GM10266 (cell line): ENCODE measurements around the gene DCDC2C.

Experiments used
- DNase-seq: peaks from one replicate; pipeline ENCODE4 v3.0.0; 2012; ENCODE audit errors: extremely low spot score
- TF ChIP-seq, protein P1 (sequence below): IDR thresholded peaks from 2 replicates; pipeline ENCODE4 v1.5.1; 2012; ENCODE audit warnings: mild to moderate bottlenecking, low read depth; ENCODE audit not compliant: control insufficient read depth, insufficient read depth; ENCODE audit errors: missing control alignments

The DCDC2C gene

DNA sequence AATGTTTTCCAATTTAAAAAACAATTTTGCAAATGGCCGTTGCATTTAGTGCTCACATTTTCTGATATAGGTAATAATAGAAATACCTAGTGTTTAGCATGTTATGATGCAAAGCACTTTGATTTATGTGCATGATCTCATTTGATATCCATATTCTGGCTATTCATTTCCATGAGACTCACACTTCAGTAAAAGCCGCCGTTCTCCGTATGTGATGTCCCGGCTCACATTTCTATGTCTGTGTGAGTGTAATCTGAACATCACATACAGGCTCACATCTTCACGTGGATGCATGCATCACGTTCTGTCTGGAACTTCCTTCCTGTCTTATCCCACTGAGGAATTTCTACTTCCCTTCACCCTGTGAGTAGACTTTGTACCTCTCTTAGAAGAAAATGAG, 45.8 kb downstream of the DCDC2C start:
- TF ChIP-seq, protein P1, sequence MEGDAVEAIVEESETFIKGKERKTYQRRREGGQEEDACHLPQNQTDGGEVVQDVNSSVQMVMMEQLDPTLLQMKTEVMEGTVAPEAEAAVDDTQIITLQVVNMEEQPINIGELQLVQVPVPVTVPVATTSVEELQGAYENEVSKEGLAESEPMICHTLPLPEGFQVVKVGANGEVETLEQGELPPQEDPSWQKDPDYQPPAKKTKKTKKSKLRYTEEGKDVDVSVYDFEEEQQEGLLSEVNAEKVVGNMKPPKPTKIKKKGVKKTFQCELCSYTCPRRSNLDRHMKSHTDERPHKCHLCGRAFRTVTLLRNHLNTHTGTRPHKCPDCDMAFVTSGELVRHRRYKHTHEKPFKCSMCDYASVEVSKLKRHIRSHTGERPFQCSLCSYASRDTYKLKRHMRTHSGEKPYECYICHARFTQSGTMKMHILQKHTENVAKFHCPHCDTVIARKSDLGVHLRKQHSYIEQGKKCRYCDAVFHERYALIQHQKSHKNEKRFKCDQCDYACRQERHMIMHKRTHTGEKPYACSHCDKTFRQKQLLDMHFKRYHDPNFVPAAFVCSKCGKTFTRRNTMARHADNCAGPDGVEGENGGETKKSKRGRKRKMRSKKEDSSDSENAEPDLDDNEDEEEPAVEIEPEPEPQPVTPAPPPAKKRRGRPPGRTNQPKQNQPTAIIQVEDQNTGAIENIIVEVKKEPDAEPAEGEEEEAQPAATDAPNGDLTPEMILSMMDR: no peak
- DNase-seq: no peak

DNA sequence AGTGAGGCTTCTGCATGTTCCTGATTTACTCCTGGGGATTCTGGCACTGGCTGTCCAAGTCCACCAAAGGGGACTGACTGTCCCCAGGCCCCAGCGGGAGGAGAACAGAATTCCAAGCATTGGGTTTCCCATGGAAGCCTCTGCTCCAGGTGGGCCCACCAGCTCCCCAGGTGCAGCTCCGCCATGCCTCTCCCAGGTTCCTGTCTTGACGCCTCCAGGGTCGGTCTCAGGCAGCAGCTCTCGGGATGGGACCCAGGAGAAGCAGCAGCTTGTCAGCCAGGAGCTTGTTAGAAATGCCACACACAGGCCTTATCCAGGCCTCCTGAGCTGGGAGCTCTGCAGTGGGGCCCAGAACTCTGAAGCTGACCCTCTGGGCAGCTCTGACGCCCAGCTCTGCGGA, 47.9 kb downstream of the DCDC2C start:
- DNase-seq: no peak
- TF ChIP-seq, protein P1: no peak

DNA sequence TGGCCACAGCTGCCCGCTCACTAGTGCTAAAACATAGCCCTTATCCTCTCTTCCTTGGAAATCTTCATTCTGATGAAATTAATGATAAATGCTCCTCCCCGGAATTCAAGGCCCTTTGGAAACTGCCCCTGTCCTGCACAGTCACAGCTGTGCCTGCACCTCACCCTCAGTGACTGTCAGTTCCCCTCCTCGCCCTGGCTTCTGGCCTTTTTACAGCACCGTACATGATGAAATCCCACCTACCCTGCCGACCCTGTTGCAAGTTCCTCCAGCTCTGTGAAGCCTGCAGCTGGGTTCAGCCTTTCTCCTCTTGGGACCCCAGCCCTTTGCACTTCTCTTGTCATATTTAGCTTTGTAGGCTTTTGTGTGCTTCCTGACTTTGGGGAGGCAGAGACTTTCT, 48.4 kb downstream of the DCDC2C start:
- TF ChIP-seq, protein P1: no peak
- DNase-seq: no peak

DNA sequence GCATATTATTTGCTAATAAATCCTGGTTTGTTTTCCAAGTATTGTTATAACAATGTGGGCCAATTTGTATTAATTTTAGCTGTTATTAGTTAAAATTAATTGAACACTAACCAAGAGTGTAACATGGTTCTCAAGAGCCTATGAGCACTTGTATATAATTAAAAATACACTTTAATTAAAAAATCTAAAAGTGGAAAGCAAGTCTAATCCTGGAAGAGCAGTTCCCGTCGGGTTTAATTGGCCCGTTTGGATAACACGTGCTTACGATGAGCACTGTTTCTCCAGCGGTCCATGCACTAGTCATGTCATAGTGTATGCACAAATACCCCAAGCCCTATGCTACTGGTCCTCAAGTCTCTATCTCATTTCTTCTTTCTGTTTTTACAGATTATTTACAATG, 49.0 kb downstream of the DCDC2C start:
- TF ChIP-seq, protein P1: no peak
- DNase-seq: no peak

DNA sequence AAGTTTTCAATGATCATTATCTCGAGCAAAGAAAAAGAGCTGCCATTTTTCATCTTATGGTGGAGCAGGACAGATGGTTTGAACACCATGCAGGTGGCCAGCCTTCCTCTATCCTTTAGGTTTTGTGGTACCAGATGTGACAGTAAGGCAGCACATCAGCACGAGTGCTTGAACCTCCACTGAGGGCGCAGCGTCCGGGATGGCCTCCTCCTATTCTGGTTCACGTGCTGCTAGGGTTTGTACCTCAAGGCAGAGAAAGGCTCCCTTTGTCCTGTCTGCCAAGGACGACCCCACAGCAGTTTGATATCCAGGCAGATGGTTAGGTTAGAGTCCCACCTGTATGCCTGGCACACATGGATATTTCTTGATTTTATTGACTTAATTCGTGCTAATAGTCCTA, 50.2 kb downstream of the DCDC2C start:
- no peak for DNase-seq
- TF ChIP-seq, protein P1: no peak

DNA sequence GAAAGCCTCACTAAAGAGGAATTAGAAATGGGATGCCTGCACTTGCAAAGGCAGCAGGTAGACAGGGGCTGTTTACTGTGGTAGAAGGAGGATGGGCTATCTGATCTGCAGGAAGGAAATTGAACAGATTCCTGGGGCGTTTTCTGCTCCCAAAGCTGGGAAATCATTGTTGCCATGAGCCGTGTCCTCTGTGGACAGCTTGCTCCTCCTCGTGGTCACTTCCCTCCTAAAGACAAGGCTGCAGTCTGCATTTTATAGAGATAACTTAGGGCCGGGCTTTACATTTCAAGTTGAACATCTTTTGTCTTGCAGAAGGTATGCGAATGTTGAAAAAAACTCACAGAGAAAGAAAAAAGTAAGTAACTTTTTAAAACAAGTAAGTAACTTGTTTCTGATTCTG, 50.9 kb downstream of the DCDC2C start:
- no peak for DNase-seq
- TF ChIP-seq, protein P1: no peak

DNA sequence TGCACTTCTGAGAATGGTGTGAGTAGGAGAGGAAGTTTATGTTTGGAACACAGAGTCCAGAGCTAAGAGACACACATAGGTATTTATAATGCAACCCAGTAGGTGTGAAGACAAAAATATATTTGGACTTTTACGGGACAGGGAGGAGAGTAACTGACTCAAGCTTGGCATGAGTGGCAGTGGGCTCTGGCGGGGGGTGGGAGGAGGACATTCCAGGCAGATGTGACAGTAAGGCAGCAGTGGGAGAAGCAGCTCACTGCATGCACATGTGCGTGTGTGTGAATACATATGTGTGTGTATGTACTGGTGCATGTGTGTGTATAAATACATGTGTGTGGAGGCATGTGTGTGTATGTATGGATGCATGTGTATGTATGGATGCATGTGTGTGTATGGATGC, 51.4 kb downstream of the DCDC2C start:
- no peak for DNase-seq
- TF ChIP-seq, protein P1: no peak

DNA sequence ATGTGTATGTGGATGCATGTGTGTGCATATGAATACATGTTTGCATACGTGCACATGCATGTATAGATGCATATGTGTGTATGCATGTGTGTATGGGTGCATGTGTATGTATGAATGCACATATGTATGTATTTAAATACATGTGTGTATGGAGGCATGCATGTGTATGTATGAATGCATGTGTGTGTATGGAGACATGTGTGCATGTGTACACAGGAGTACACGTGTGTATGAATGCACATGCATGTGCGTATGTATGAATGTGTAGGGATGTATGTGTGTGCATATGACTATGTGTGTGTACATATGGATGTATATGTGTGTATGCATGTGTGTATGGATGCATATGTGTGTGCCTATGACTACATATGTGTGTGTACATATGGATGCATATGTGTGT, 51.9 kb downstream of the DCDC2C start:
- TF ChIP-seq, protein P1: no peak
- no peak for DNase-seq
